ENCODE results near the gene ZNF808. TPM values are rescaled to one million over a fixed set of nuclear protein-coding genes. Genes with fewer than 3 reads are reported as not detected.
A peak's percentile ranks its signal among the peaks of the same experiment; 100 is the strongest.

The ZNF808 gene
- 33.7 and 35.7 TPM in 2 replicates for total RNA-seq (2021)
- long read RNA-seq, transcript ZNF808-201 (5 exons, 3,600 nt) = major isoform, 12 of 28 reads
- long read RNA-seq, transcript ZNF808-202 (4 exons, 601 nt) = minor isoform, 5 of 28 reads
- long read RNA-seq, partial matches to known transcripts = 0 of 28 reads
- long read RNA-seq, other reads (novel, unspliced or antisense) = 5 of 28 reads

- peak within 1 kb of the TSS; percentile 9; the same call in 1 of the 2 replicates for H3K14ac ChIP-seq (ENCODE audit: insufficient read depth, low read length)
Observed at GRCh38 chr19:52527134-52527955, at the start of gene ZNF808. TSS of gene ZNF808 (plus strand) at chr19:52527668. CDS start at chr19:52543285, 15,617 bp downstream.

More at GRCh38 chr19:52527134-52527955, at the start of gene ZNF808:
- Histone ChIP-seq H4K8ac (replicated peaks; ENCODE audit: insufficient read length, low read depth, low read length) (no peak within 1 kb of the TSS), H2BK5ac (ENCODE audit: insufficient read length, low read length) (no peak within 1 kb of the TSS), H3K23me2 (ENCODE audit: insufficient read length, low read depth, low read length, poor library complexity, severe bottlenecking) (peaks cover 3% of the 10 kb centered on the region), H2AFZ (ENCODE audit: low read length) (no peak within 1 kb of the TSS), H3K56ac (ENCODE audit: insufficient read length, low read depth, low read length) (no peak within 1 kb of the TSS), H3T11ph (ENCODE audit: low read length) (no peak within 1 kb of the TSS), H3K9me3 (ENCODE audit: control insufficient read depth, low read depth, low read length) (no peaks in the 10 kb centered on the region), H3K23ac (ENCODE audit: insufficient read length, low read depth, low read length) (no peak within 1 kb of the TSS), H3K18ac (ENCODE audit: insufficient read length, low read depth, low read length) (no peak within 1 kb of the TSS), H4K91ac (ENCODE audit: insufficient read length, low read depth, low read length) (no peak within 1 kb of the TSS), H2BK15ac (ENCODE audit: low read depth, low read length) (no peak within 1 kb of the TSS), H3K79me2 (ENCODE audit: insufficient read depth, low read length) (no peaks in the 10 kb centered on the region), H2BK120ac (ENCODE audit: low read depth, low read length, poor library complexity, severe bottlenecking) (no peak within 1 kb of the TSS), H3K27me3 (ENCODE audit: insufficient read depth, low read length) (no peaks in the 10 kb centered on the region), H2BK20ac (ENCODE audit: low read depth, low read length, poor library complexity, severe bottlenecking) (no peak within 1 kb of the TSS), H3K79me1 (ENCODE audit: insufficient read depth, low read depth, low read length, poor library complexity, severe bottlenecking) (peaks cover 5% of the 10 kb centered on the region), H2BK12ac (ENCODE audit: insufficient read length, low read depth, low read length) (no peak within 1 kb of the TSS), H3K27ac (ENCODE audit: insufficient read length, low read depth, low read length) (peak within 1 kb of the TSS; percentile 44), H3K9ac (ENCODE audit: extremely low read depth, insufficient read length, low read length) (peak within 1 kb of the TSS; percentile 14), H3K4me1 (ENCODE audit: insufficient read depth, low read length) (no peaks in the 10 kb centered on the region; the same call in 1 of the 2 replicates), H2AK5ac (ENCODE audit: insufficient read length, low read length) (no peak within 1 kb of the TSS), H3K4me2 (ENCODE audit: insufficient read depth, insufficient read length, low read length) (peak within 1 kb of the TSS; percentile 81), H3K4ac (ENCODE audit: low read depth, low read length) (no peak within 1 kb of the TSS), H4K20me1 (ENCODE audit: control insufficient read depth, insufficient read depth, insufficient read length) (no peaks in the 10 kb centered on the region), H4K5ac (ENCODE audit: insufficient read length, low read depth, low read length) (no peak within 1 kb of the TSS)
- H3K27ac Mint-ChIP-seq = peak within 1 kb of the TSS; percentile 95 to 99 (median 96); a peak in 6 of 7 replicates
- no peaks in the 10 kb centered on the region; a peak in 1 of 5 replicates for H3K9me3 Mint-ChIP-seq
- H3K4me3 Mint-ChIP-seq = peak within 1 kb of the TSS; percentile 96 to 98
- no CpG with 5 or more reads among the region's 54 CpGs for WGBS (ENCODE audit: extremely low coverage, insufficient read length, low lambda C conversion rate)
- DNase-seq = peak; percentile 97
- no peaks in the 10 kb centered on the region; the same call in 1 of the 2 replicates for H3K27me3 Mint-ChIP-seq (ENCODE audit: low read depth)
- TF ChIP-seq CTCF (conservative IDR thresholded peaks at IDR 0.05) = peak; percentile 80
- no peaks in the 10 kb centered on the region for H3K36me3 Mint-ChIP-seq (ENCODE audit: insufficient read depth in 1 of 3, low read depth in 3 of 3)
- H3K4me1 Mint-ChIP-seq = peaks cover 18 to 19% of the 10 kb centered on the region in 2 experiments
